Amniotic stem cell (primary cell): ENCODE measurements around the gene GALNS.
"Not testable (repeated sequence)": the region's sequence is repeated elsewhere in the genome, so short reads cannot be mapped to it uniquely, and the experiment has no call there.

Experiments used
- DNase-seq: peaks from one replicate; lab custom pipeline; 2025; lab: John Stamatoyannopoulos, UW

GALNS gene

DNA sequence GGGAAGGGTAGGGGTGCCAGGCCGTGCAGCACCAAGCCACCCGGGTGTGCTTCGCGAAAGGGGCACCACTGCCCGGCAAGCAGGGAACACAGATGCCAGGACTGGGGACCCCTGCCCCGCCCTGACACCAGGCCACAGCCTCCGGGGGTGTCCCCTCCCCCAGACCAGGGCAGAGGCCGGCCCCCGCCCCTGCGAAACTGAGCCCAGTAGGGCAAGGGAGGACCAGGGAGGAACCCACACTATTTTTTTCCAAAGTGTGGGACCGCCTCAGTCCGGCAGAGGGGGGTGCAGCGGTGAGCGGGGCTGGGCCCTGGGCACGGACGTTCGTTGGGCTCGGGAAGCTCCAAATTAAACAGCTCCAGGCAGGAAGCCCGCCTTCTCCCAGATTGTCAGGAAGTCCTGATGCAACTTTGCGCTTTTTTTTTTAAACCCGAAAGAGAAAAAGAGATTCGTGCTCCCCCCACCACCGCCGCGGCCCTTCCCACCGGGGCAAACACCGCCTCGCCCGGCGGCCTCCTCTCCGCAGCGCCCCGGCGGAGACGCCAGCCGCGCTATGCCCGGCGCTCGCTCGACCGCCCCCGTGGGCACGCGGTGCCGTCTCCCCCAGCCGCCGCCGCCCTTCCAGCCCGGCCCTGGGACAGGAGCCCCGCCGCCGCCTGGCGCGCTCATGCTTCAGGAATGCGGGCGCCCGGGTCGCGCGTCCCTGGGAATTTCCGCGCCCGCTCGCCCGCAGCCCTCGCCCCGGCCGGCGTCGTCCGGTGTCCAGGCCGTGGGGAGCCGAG, 72.5 kb downstream of the GALNS start:
- DNase-seq: peak; percentile 55

DNA sequence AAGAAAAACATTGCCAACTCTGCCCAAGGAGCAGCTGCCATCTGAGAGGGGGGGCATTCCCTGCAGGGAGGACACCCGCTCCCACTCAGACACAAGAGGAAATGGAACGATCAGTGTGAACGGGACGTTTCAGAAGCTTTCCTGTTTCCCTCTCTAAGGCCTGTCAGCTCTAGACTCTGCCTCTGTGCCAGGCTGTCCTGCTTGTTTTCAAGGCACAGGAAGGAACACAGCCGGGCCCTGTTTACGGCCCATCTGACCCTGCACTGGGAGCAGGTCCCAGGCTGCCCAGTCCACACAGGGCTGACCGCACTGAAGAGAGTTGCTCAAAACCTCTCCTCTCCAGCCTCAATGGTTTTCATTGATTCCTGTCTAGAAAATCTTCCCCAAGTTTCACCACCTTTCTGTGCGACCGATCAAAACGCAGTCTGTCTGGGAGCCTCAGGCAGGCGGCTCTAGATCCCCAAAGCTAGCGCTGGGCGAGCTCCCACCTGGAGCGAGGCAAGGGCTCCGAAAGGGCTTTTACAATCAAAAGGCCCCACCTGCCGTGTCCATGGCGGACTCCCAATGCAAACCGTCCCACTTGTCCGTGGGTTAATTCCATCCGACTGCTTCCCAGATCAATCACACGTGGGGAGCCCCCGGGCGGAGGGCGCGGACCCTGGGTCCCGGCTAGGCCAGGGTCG, 73.2 kb downstream of the GALNS start:
- DNase-seq: no peak

DNA sequence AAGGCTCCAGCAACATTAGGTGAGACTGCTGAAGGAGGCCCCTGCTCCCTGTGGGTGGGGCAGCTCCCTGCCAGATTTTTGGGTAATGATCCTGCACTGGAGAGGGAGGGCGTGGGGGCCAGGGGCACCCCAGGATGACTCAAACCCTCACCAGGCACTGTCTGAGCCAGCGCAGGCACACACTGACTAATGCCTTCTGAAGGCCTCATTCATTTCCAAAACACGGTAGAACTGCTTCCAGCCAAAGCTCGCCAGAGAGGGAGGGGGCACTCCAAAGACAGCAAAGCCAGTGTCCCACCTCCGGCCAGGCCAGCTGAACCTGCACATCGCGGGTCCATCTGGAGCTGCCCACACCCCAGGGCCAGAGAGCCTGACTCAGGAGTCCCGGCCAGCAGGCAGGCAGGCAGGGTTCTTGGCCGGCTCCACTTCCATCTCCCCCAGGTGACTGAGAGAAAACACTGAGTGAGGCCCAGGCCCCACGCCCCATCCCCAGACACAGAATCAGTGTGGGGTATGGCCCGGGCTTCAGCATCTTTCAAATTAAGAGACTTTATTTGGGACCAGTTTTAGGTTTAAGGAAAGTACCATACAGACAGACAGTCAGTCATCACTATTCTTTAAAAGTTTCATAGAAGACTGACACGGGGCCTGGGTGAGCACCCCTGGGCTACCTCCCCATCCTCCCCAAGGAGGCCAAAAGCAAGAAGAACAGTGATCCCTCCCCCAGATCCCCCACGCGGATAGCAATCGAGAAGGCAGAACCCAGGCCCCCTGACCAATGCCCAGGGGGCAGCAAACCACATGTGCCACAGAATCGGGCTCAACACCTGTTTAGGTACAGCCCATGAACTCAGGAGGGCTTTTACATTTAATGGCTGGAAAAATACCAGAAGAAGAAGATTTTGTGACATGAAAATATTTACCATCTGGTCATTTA, 74.0 kb downstream of the GALNS start:
- peak; percentile 63 for DNase-seq

DNA sequence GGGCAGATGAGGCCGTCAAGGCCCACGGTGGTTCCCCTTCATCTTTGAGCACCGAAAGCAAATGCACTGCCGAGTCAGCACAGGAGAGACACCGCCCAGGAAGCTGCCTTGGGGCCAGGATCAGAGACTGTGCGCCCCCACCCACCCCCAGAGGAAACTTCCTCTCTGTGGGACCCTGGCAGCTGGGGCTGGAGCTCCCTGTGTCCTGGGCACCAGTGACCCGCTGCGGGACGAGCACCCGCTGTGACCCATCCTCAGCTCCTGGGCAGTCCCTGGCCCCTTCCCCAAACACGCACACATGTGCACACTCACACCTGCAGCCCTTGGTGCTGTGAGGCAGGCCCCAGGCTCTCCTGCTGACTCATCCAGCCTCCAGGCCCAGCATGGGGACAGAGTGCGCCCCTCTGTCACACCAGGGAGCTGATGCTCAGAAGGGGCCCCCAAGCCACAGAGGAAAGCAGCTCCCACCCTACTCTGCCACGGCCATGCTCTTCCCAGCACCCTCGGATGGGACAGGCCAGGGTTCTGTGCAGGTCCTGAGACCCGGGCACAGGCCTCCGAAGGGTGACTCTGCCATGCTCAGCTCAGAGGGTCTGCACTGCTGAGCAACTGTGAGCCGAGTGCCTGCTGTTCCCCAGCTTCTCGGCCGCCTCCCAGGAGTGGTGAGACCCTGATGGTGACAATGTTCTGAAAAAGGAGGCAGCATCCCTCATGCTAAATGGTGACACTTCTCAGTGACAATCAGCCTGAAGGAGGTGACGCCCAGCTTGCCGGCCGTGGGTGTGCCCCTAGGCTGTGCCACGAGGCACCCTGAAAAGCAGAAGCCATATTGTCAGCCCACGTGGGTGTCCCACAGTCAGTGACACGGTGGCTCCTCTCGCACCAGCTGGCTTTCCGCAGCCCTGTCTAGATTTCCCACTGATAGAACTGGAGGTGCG, 75.3 kb downstream of the GALNS start:
- DNase-seq: no peak

DNA sequence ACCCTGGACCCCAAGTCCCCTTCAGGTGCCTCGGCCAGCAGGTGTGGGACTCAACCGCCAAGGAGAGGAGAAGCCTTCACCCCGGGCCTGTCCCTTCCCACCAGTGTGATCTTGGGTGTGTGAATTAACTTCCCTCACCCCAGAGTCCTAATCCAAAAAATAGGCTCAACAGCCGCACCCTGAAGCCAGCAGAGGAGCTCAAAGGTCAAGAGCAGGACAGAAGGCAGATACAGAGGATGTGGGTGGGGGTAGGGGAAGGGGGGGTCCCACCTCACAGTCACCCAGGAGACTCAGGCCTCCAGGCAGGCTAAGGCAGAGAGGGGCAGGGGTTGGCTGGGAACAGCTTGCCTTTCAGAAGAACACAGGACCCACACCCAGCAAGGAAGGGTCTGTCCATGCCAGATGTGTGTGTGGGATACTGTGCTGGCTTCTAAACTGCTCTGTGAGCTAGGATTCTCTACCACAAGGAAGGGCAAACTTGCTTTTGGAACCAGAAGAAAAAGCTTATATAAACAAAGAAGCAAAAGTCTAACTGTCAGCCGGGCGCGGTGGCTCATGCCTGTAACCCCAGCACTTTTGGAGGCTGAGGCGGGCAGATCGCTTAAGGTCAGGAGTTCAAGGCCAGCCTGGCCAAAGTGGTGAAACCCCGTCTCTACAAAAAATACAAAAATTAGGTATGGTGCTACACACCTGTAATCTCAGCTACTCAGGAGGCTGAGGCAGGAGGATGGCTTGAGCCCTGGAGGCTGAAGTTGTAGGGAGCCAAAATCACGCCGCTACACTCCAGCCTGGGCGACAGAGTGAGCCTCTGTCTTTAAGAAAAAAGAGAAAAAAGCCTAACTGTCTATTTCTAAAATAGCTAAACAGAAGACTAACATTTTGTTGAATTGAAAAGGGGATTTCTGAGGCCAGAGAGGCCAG, 76.3 kb downstream of the GALNS start:
- no peak for DNase-seq

DNA sequence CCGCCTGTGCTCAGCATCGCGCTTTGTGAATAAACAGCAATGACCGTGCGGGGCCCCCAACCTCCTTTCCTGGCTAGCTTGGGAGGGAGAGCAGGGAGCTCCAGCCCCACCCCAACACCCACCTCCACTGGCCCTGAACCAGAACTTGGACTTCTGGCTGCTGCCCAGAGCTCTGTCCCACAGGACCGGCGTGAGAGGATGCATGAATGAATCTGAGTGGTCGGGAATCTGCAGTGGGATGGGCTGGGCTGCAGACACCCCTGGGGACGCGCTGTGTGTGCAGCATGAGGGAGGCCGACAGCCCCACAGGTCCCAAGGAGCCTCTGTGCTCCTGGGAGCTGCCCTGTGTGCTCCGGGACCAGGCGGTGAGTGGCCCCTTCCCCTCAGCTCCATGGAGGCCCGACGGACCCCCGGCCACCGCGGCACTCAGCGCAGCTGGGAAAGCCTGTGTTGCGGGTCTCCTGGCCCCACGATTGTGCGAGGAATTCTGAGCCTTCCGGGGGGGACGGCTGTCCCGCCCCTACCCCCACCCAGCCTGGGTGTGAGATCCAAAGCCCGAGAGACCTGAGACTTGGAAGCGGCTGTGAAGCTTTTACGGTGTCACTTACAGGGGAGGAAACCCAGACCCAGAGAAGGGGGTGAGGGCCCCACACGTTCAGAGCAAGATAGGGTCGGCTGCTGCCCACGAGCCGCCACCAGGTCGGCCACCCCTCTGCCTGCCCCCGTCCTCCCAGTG, 77.2 kb downstream of the GALNS start:
- DNase-seq: no peak

DNA sequence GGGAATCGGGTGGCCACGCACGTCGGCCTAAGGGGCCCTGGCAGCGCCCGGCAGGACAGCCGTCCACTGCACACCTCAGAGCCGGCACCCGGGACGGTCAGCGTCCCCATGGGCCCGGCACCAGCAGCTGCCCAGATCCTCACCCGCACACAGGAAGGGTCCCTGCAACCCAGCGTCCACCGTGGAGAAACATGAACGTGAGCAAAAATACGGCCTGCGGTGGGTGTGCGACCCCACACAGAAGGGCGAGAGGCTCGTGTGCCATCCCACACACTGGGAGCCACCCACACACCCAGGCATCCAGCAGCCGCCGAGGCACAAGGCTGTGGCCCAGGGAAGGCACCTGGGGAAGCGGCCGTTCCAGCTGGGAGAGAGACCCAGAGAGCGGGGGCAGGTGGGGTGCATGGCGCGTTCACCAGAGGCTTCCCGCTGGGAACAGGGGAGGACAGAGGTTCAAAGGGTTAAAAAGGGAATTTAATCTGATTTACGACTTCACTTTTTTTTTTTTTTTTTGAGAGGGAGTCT, 78.1 kb downstream of the GALNS start:
- DNase-seq: no peak

DNA sequence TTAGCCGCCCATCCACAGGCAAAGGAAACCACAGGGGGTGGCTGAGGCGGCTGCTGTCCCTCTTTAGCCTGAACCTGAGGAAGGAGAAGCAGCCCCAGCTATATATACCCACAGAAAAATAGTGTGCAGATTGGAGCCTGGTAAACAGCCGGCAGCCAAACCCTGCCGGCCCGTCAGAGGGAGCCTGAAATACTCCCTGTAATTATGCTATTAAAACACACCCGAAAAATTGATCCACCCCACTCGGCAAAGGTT, 78.5 kb downstream of the GALNS start:
- no peak for DNase-seq

DNA sequence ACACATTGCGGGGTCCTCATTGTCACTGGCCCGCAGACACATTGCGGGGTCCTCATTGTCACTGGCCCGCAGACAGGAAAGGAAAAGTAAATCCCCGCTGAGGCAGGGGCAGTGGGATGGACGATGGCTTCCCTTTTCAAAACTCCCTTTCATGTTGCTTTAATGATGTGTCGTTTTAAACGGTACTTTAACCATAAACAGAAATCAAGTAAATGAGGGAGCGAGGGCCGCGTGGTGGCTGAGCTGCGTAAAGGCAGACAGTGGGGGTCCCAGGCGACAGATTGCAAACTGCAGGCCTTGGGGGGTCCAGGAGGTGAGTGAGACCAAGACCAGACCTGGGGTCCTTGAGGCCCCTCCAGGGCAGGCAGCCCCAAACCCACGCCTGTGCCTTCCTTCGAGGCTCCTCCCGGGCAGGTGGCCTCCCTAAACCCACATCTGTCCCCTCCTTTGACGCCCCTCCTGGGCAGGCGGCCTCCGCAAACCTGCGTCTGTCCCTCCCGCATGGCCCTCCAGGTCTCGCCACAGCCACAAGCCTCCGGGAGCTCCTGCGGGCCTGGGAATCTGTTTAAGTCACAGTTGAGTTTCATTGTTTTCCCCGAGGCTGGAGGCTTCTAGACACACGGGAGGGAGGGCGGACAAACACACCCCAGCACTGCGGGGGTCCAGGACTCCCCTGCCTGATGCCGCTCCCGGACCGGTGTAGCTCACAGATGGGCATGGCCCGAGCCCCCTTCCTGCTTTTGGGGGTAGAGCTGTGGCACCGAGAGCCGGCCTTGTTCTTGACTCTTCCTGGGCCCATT, 79.1 kb downstream of the GALNS start:
- no peak for DNase-seq

DNA sequence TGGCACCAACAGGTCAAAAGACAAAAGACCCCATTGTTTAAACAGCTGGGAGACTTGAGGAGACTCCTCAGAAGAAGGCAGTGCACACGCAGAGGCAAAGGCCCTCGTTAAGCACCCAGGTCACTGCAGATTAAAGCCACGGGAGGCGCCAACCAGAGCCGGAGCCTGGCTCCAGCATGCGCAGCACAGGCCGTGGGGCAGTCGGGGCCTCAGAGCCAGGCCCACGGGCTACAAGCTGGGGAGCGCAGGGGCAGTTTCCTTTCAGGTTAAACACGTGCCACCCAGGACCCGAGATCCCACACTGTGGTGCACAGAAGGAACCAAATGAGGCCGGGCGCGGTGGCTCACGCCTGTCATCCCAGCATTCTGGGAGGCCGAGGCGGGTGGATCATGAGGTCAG, 80.9 kb downstream of the GALNS start:
- no peak for DNase-seq

DNA sequence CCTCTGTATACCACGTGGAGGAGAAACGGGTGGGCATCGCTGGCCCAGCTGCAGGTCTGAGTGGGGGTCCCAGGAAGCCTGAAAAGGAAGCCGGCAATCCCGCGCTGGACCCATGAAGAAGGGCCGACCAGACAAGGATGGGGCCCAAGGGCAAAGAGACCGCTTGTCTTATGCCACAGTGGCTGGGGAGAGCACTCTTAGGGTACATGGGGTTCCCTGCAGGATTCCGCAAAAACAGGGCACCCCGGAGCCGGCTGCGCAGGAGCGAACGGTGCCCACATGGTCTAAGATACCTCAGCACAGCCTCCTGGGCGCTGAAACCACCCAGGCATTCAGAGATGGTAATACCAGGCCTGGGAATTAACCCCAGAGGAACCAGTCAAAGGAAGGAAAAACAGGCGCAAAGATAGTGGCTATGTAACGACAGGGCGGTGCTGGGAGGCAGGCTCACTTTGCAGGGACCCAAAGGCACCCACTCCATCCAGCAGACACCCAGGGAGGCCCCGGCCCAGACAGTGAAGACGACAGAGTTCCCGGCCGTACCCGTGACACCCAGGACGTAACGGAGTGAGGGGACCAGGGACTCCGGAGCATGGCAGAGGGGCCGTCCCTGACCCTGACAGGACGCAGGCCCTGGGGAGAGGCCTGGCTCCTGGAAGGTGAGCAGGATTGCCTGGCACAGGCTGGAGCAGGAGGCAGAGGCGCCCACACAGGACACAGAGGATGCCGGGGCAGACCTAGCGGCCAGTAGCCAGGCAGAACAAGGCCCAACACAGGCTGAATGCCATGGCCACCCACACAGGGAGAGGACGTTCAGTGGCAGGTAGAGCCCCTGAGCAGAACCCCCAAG, 82.0 kb downstream of the GALNS start:
- no peak for DNase-seq

DNA sequence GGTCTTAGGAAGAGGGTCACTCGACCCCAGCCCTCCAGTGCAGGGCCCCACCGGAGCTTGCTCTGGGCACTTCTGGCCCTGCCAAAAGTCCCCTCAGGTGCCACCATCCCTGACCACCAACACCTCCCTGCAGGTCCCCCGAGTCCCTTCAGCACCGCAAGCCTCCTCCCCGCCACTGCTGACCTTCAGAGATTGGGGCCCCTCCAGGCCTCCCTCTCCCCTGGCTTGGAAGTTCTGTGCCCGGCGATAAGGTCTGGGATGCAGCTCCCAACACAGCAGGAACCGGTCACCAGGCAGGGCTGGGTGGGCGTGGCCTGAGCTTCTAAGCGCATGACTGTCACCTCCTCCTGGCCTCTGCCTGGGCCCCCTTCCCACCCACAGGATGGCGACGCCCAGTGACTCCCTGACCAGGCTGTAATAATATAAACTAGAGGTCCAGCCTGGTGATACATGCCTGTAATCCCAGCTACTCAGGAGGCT, 82.9 kb downstream of the GALNS start:
- DNase-seq: no peak

DNA sequence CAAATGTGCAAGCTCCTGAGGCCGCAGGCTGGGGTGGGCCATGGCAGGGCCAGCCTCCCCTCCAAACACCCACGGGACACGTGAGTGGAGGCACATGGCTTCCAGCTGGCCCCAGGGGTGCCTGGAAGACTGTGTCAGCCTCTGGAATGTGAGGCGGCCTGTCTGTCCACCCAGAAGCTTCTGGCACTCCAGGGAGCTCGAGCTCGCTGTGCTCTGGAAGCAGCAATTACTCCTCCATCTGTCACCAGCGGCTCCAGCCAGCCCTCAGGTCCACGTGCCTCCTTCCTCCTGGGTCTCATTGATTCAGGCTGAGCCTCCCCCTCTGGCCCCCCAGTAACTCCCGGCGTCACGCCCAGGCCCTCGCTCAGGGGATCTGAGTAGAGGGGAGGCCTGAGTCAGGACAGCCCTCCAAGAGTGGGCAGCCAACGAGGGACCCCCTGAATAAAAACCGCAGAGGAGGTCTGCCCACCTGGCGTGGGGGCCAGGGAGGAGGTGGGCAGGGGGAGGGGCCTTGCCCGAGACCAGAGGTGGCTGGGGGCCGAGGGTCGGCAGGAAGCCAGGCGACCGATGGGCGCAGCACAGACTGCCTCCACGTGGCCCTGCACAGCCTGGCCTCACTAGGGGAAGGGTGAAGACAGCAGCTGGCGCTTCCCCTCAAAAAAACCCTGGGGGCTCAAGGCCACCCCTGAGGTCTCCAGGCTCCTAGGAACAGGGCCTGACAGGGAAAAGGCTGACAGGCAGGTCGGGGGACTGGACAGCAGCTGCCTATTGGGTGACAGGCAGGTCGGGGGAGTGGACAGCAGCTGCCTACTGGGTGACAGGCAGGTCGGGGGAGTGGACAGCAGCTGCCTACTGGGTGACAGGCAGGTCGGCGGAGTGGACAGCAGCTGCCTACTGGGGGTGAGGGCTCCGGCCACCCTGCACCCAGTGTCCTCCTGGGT, 83.6 kb downstream of the GALNS start:
- DNase-seq: peak; percentile 77

DNA sequence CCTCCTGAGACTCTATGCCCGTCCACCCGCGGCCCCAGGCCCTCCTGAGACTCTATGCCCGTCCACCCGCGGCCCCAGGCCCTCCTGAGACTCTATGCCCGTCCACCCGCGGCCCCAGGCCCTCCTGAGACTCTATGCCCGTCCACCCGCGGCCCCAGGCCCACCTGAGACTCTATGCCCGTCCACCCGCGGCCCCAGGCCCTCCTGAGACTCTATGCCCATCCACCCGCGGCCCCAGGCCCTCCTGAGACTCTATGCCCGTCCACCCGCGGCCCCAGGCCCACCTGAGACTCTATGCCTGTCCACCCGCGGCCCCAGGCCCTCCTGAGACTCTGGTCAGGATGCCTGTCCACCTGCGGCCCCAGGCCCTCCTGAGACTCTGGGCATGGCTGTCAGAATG, 85.0 kb downstream of the GALNS start:
- not testable (repeated sequence) for DNase-seq

DNA sequence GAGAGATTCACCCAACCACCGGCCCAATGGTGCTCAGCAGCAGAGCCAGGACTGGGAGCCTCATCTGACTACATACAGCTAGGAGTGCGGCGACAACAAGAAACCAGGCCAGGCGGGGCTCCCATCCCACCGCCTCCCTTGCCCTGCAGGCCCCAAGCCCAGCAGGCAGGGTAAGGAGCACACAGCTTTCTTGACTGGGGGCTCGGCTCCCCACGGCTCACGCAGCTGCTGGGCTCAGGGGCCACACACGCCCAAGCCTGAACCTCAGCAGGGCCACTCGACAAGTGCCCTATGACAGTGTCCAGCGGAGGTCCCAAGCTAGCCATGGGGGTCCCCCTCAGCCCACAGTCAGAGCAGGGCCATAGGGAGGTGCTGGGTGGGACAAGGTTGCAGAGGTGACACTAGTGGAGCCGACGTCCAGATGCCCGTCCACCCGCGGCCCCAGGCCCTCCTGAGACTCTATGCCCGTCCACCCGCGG, 85.4 kb downstream of the GALNS start:
- no peak for DNase-seq
